ENCODE data around the gene CACNA1B. TPM values are rescaled to one million over a fixed set of nuclear protein-coding genes. Genes with fewer than 3 reads are reported as not detected.

Gene CACNA1B
- total and polyA plus RNA-seq, 2 donors from 2014 or later = 0.03 TPM; not detected in 1

- TF ChIP-seq, protein P1, sequence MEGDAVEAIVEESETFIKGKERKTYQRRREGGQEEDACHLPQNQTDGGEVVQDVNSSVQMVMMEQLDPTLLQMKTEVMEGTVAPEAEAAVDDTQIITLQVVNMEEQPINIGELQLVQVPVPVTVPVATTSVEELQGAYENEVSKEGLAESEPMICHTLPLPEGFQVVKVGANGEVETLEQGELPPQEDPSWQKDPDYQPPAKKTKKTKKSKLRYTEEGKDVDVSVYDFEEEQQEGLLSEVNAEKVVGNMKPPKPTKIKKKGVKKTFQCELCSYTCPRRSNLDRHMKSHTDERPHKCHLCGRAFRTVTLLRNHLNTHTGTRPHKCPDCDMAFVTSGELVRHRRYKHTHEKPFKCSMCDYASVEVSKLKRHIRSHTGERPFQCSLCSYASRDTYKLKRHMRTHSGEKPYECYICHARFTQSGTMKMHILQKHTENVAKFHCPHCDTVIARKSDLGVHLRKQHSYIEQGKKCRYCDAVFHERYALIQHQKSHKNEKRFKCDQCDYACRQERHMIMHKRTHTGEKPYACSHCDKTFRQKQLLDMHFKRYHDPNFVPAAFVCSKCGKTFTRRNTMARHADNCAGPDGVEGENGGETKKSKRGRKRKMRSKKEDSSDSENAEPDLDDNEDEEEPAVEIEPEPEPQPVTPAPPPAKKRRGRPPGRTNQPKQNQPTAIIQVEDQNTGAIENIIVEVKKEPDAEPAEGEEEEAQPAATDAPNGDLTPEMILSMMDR (IDR thresholded peaks at IDR 0.05; ENCODE audit: borderline replicate concordance, extremely low read depth, insufficient read depth) = no peak
- no peaks in the 10 kb centered on the region for H3K4me1 ChIP-seq (ENCODE audit: control insufficient read depth in 2 of 3, insufficient read depth in 2 of 3, low read depth in 1 of 3, low read length in 3 of 3)
- FAIRE-seq (no peak), DNase-seq (peak in 1 of 5 donors; percentile 44)
- H3K9ac ChIP-seq (ENCODE audit: low read length in 3 of 3) = no peak overlapping the region
- H3K27ac ChIP-seq (ENCODE audit: low read depth in 2 of 2, low read length in 2 of 2) = no peak overlapping the region
- no peaks in the 10 kb centered on the region for H3K36me3 ChIP-seq (ENCODE audit: control insufficient read depth in 2 of 3, insufficient read depth in 3 of 3, low read length in 3 of 3)
- no peaks in the 10 kb centered on the region for H3K27me3 ChIP-seq (ENCODE audit: control insufficient read depth, insufficient read depth, low read length)
- no peaks in the 10 kb centered on the region for H3K9me3 ChIP-seq (ENCODE audit: control insufficient read depth in 2 of 3, insufficient read depth in 1 of 3, low read length in 3 of 3)
- intact Hi-C loops (cut with DNase I) = no loop called here
- H3K4me3 ChIP-seq (ENCODE audit: low read length in 3 of 3) = no peak overlapping the region
Observed at GRCh38 chr9:138066049-138066448, 188.5 kb downstream of the CACNA1B start.

- H3K27me3 ChIP-seq (ENCODE audit: control insufficient read depth, insufficient read depth, low read length) = no peaks in the 10 kb centered on the region
- no peak for FAIRE-seq
- H3K9ac ChIP-seq (ENCODE audit: low read length in 3 of 3) = no peak overlapping the region
- intact Hi-C loops (cut with DNase I) = no loop called here
- no peak overlapping the region for H3K4me3 ChIP-seq (ENCODE audit: low read length in 3 of 3)
- no peaks in the 10 kb centered on the region for H3K36me3 ChIP-seq (ENCODE audit: control insufficient read depth in 2 of 3, insufficient read depth in 3 of 3, low read length in 3 of 3)
- no peaks in the 10 kb centered on the region for H3K9me3 ChIP-seq (ENCODE audit: control insufficient read depth in 2 of 3, insufficient read depth in 1 of 3, low read length in 3 of 3)
- peak in 1 of 5 donors; percentile 27 for DNase-seq
- no peak overlapping the region for H3K27ac ChIP-seq (ENCODE audit: low read depth in 2 of 2, low read length in 2 of 2)
- H3K4me1 ChIP-seq (ENCODE audit: control insufficient read depth in 2 of 3, insufficient read depth in 2 of 3, low read depth in 1 of 3, low read length in 3 of 3) = no peaks in the 10 kb centered on the region
- TF ChIP-seq, protein P1 (IDR thresholded peaks at IDR 0.05; ENCODE audit: borderline replicate concordance, extremely low read depth, insufficient read depth) = no peak
Observed at GRCh38 chr9:138067613-138068367, 190.2 kb downstream of the CACNA1B start.

DNA sequence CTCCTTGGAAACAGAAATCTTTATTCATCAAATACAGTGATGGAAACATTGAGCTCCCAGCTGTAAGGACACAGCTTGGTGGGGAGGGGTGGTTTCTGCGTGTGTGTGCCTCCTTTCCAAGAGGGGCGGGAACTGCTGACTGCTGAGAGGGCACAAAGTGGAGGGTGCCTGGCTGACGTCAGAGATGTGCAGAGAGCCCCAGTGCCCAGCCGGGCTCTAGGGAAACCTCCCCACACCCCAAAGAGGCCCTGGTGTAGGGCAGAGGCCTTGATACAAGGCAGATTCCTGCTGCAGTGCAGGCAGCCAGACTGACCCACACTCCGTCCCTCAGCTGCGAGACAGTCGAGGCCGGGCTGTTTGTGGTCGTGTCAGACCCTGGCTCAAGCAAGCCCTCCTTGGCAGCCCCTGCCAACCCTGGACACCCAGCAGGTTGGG, 191.0 kb downstream of the CACNA1B start:
- intact Hi-C loops (cut with DNase I) = no loop called here
- no peak for FAIRE-seq
- H3K27ac ChIP-seq (ENCODE audit: low read depth in 2 of 2, low read length in 2 of 2) = no peak overlapping the region
- TF ChIP-seq, protein P1 (IDR thresholded peaks at IDR 0.05; ENCODE audit: borderline replicate concordance, extremely low read depth, insufficient read depth) = no peak
- no peak overlapping the region for H3K4me3 ChIP-seq (ENCODE audit: low read length in 3 of 3)
- H3K27me3 ChIP-seq (ENCODE audit: control insufficient read depth, insufficient read depth, low read length) = no peaks in the 10 kb centered on the region
- no peak overlapping the region for H3K9ac ChIP-seq (ENCODE audit: low read length in 3 of 3)
- H3K36me3 ChIP-seq (ENCODE audit: control insufficient read depth in 2 of 3, insufficient read depth in 3 of 3, low read length in 3 of 3) = no peaks in the 10 kb centered on the region
- H3K9me3 ChIP-seq (ENCODE audit: control insufficient read depth in 2 of 3, insufficient read depth in 1 of 3, low read length in 3 of 3) = no peaks in the 10 kb centered on the region
- no peaks in the 10 kb centered on the region for H3K4me1 ChIP-seq (ENCODE audit: control insufficient read depth in 2 of 3, insufficient read depth in 2 of 3, low read depth in 1 of 3, low read length in 3 of 3)
- peak in 4 of 5 donors; percentile 3 to 59 (median 11) for DNase-seq

Measured in kidney (tissue), 14 donors.